ENCODE measurements around the gene WWOX.

WWOX gene

DNA sequence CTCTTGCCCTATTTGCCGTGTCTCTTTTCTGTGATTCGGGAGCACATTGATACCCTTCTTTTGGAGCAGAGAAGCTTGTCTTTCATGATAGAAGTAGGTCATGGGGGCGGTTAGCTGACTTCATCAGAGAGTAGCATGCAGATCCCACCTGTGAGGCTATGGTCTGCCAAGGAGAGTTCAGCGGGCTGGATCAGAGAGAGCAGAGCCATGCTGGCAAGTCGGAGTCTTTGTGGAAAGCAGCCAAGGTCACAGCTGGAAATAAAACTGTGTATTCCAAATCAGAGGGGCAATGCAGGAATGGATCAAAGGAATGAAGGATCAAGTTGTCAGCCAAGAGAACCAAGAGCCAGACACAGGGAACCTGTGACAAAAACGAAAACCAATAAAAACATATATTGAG is 595.9 kb downstream of the WWOX start:
- H3K9ac ChIP-seq (ENCODE audit: low read depth, low read length), result no peak overlapping the region
- no peaks in the 10 kb centered on the region for H3K9me3 ChIP-seq (ENCODE audit: insufficient read depth, low read length, severe bottlenecking)
- no peaks in the 10 kb centered on the region for H3K36me3 ChIP-seq (ENCODE audit: insufficient read depth, low read length)
- H3K4me2 ChIP-seq (ENCODE audit: insufficient read depth, low read length), result no peak overlapping the region
- no peaks in the 10 kb centered on the region for H3K79me2 ChIP-seq (ENCODE audit: insufficient read depth, low read length)
- no peak overlapping the region for H2AFZ ChIP-seq (ENCODE audit: low read depth, low read length)
- no peaks in the 10 kb centered on the region for H3K4me1 ChIP-seq (ENCODE audit: insufficient read depth, low read length)
- no peak overlapping the region for H3K4me3 ChIP-seq (ENCODE audit: low read depth in 1 of 2, low read length in 2 of 2)
- no peak for ATAC-seq (ENCODE audit: insufficient read depth, low read depth)
- H3K27ac ChIP-seq (ENCODE audit: low read length), result no peak overlapping the region
- H3K27me3 ChIP-seq (ENCODE audit: insufficient read depth, low read length, poor library complexity), result no peaks in the 10 kb centered on the region
- no peaks in the 10 kb centered on the region for H4K20me1 ChIP-seq (ENCODE audit: insufficient read depth, low read length)
- TF ChIP-seq, protein P1, sequence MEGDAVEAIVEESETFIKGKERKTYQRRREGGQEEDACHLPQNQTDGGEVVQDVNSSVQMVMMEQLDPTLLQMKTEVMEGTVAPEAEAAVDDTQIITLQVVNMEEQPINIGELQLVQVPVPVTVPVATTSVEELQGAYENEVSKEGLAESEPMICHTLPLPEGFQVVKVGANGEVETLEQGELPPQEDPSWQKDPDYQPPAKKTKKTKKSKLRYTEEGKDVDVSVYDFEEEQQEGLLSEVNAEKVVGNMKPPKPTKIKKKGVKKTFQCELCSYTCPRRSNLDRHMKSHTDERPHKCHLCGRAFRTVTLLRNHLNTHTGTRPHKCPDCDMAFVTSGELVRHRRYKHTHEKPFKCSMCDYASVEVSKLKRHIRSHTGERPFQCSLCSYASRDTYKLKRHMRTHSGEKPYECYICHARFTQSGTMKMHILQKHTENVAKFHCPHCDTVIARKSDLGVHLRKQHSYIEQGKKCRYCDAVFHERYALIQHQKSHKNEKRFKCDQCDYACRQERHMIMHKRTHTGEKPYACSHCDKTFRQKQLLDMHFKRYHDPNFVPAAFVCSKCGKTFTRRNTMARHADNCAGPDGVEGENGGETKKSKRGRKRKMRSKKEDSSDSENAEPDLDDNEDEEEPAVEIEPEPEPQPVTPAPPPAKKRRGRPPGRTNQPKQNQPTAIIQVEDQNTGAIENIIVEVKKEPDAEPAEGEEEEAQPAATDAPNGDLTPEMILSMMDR (IDR thresholded peaks at IDR 0.05; ENCODE audit: borderline replicate concordance, extremely low read depth, low read length, poor library complexity, severe bottlenecking), result no peak
- no peak for TF ChIP-seq EZH2 (IDR thresholded peaks at IDR 0.05; ENCODE audit: borderline replicate concordance, low read depth, low read length, severe bottlenecking)
- no peak for DNase-seq

DNA sequence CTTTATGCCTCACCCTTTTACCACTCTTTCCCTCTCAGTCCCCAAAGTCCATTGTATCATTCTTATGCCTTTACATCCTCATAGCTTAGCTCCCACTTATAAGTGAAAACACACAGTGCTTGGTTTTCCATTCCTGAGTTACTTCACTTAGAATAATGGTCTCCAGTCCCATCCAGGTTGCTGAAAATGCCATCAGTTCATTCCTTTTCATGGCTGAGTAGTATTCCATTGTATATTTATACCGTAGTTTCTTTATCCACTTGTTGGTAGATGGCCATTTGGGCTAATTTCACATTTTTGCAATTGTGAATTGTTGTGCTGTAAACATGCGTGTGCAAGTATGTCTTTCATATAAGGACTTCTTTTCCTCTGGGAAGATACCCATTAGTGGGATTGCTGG is 597.3 kb downstream of the WWOX start:
- ATAC-seq (ENCODE audit: insufficient read depth, low read depth), result no peak

DNA sequence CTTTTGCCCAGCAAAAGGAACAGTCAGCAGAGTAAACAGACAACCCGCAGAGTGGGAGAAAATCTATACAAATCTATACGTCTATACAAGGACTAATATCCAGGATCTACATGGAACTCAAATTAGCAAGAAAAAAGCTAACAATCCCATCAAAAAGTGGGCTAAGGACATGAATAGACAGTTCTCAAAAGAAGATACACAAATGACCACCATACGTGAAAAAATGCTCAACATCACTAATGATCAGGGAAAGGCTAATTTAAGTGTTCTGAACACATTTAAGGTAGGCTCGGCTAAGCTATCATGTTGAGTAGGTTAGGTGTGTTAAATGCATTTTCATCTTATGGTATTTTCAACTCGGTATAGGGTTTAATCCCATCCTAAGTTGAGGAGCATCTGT is 598.0 kb downstream of the WWOX start:
- H3K4me3 ChIP-seq (ENCODE audit: low read depth in 1 of 2, low read length in 2 of 2), result no peak overlapping the region
- H3K36me3 ChIP-seq (ENCODE audit: insufficient read depth, low read length), result no peaks in the 10 kb centered on the region
- no peak for ATAC-seq (ENCODE audit: insufficient read depth, low read depth)
- H2AFZ ChIP-seq (ENCODE audit: low read depth, low read length), result no peak overlapping the region
- no peaks in the 10 kb centered on the region for H3K27me3 ChIP-seq (ENCODE audit: insufficient read depth, low read length, poor library complexity)
- no peak overlapping the region for H3K9ac ChIP-seq (ENCODE audit: low read depth, low read length)
- no peaks in the 10 kb centered on the region for H3K9me3 ChIP-seq (ENCODE audit: insufficient read depth, low read length, severe bottlenecking)
- no peaks in the 10 kb centered on the region for H4K20me1 ChIP-seq (ENCODE audit: insufficient read depth, low read length)
- no peak for DNase-seq
- TF ChIP-seq EZH2 (IDR thresholded peaks at IDR 0.05; ENCODE audit: borderline replicate concordance, low read depth, low read length, severe bottlenecking), result no peak
- TF ChIP-seq, protein P1 (IDR thresholded peaks at IDR 0.05; ENCODE audit: borderline replicate concordance, extremely low read depth, low read length, poor library complexity, severe bottlenecking), result no peak
- no peak overlapping the region for H3K27ac ChIP-seq (ENCODE audit: low read length)
- no peaks in the 10 kb centered on the region for H3K79me2 ChIP-seq (ENCODE audit: insufficient read depth, low read length)
- H3K4me1 ChIP-seq (ENCODE audit: insufficient read depth, low read length), result no peaks in the 10 kb centered on the region
- H3K4me2 ChIP-seq (ENCODE audit: insufficient read depth, low read length), result no peak overlapping the region

More for the DNA sequence above, 597.3 kb downstream of the WWOX start:
- H3K4me3 ChIP-seq (ENCODE audit: low read depth in 1 of 2, low read length in 2 of 2), result no peak overlapping the region
- H3K27me3 ChIP-seq (ENCODE audit: insufficient read depth, low read length, poor library complexity), result no peaks in the 10 kb centered on the region
- DNase-seq, result no peak
- no peaks in the 10 kb centered on the region for H3K9me3 ChIP-seq (ENCODE audit: insufficient read depth, low read length, severe bottlenecking)
- no peak overlapping the region for H3K9ac ChIP-seq (ENCODE audit: low read depth, low read length)
- H3K4me1 ChIP-seq (ENCODE audit: insufficient read depth, low read length), result no peaks in the 10 kb centered on the region
- H3K27ac ChIP-seq (ENCODE audit: low read length), result no peak overlapping the region
- TF ChIP-seq EZH2 (IDR thresholded peaks at IDR 0.05; ENCODE audit: borderline replicate concordance, low read depth, low read length, severe bottlenecking), result no peak
- TF ChIP-seq, protein P1 (IDR thresholded peaks at IDR 0.05; ENCODE audit: borderline replicate concordance, extremely low read depth, low read length, poor library complexity, severe bottlenecking), result no peak
- no peaks in the 10 kb centered on the region for H3K79me2 ChIP-seq (ENCODE audit: insufficient read depth, low read length)
- no peak overlapping the region for H3K4me2 ChIP-seq (ENCODE audit: insufficient read depth, low read length)
- H2AFZ ChIP-seq (ENCODE audit: low read depth, low read length), result no peak overlapping the region
- no peaks in the 10 kb centered on the region for H3K36me3 ChIP-seq (ENCODE audit: insufficient read depth, low read length)
- no peaks in the 10 kb centered on the region for H4K20me1 ChIP-seq (ENCODE audit: insufficient read depth, low read length)

DNA sequence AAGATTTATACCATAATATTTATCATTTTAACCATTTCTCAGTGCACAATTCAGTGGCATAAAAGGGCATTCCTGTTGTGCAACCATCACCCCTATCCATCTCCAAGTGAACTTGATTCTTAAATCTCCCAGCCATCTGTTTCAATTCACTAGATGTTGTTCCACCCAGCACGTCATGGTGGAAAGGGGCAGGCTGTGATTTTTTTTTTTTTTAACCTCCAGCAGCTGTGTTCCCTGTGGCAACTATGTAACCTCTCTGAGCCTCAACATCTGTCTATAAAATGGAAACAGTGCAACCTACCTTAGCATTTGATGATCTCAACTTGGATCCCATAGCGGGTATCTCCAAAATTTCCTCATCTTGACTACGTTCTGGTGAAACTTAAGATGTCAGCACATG is 604.5 kb downstream of the WWOX start:
- Histone ChIP-seq H3K4me1 (ENCODE audit: insufficient read depth, low read length) (no peaks in the 10 kb centered on the region), H3K36me3 (ENCODE audit: insufficient read depth, low read length) (no peaks in the 10 kb centered on the region), H2AFZ (ENCODE audit: low read depth, low read length) (no peak overlapping the region), H3K79me2 (ENCODE audit: insufficient read depth, low read length) (no peaks in the 10 kb centered on the region), H3K27me3 (ENCODE audit: insufficient read depth, low read length, poor library complexity) (no peaks in the 10 kb centered on the region), H3K4me2 (ENCODE audit: insufficient read depth, low read length) (no peak overlapping the region), H3K27ac (ENCODE audit: low read length) (no peak overlapping the region), H3K9ac (ENCODE audit: low read depth, low read length) (no peak overlapping the region), H3K9me3 (ENCODE audit: insufficient read depth, low read length, severe bottlenecking) (no peaks in the 10 kb centered on the region), H3K4me3 (ENCODE audit: low read depth in 1 of 2, low read length in 2 of 2) (no peak overlapping the region), H4K20me1 (ENCODE audit: insufficient read depth, low read length) (no peaks in the 10 kb centered on the region)
- DNase-seq (no peak), ATAC-seq (ENCODE audit: insufficient read depth, low read depth) (no peak)
- TF ChIP-seq EZH2 (IDR thresholded peaks at IDR 0.05; ENCODE audit: borderline replicate concordance, low read depth, low read length, severe bottlenecking), result no peak
- TF ChIP-seq, protein P1 (IDR thresholded peaks at IDR 0.05; ENCODE audit: borderline replicate concordance, extremely low read depth, low read length, poor library complexity, severe bottlenecking), result no peak
